ENCODE data around the gene DNAH1.

DNAH1 gene

DNA sequence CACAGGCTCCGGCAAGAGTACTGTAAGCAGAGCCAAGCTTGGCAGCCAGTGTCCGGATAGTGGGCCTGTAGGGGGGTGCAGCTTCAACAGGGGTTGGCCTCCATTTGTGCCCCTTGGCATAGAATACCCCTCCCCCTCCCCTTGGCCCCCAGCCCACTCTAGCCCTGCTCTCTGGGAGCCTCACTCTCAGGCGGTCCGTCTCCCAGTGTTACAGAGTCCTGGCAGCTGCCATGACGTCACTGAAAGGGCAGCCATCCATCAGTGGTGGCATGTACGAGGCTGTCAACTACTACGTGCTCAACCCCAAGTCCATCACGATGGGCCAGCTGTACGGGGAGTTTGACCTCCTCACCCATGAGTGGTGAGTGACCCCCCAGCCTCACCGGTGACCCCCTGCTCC, 50.4 kb downstream of the DNAH1 start:
- Histone ChIP-seq H3K27me3 (replicated peaks; ENCODE audit: insufficient read depth, low read length) (no peaks in the 10 kb centered on the region), H3K4me3 (ENCODE audit: low read length) (no peak overlapping the region), H3K79me2 (ENCODE audit: low read length) (no peaks in the 10 kb centered on the region), H4K20me1 (ENCODE audit: insufficient read depth, low read length) (no peaks in the 10 kb centered on the region), H3K4me1 (ENCODE audit: low read length) (no peaks in the 10 kb centered on the region), H3K9me2 (replicated peaks; ENCODE audit: insufficient read depth, low read length) (no peaks in the 10 kb centered on the region), H3K27ac (ENCODE audit: low read length) (no peak overlapping the region), H3K36me3 (replicated peaks; ENCODE audit: insufficient read depth, low read length) (no peaks in the 10 kb centered on the region), H2AFZ (ENCODE audit: low read length) (no peak overlapping the region), H3K9me3 (replicated peaks; ENCODE audit: insufficient read depth, low read length) (no peaks in the 10 kb centered on the region), H3K4me2 (ENCODE audit: low read depth, low read length) (no peak overlapping the region), H3F3A (ENCODE audit: insufficient read depth, low read length) (no peaks in the 10 kb centered on the region), H3K9ac (ENCODE audit: low read length) (no peak overlapping the region)
- DNase-seq, result no peak
- TF ChIP-seq EZH2phosphoT487 (IDR thresholded peaks at IDR 0.05; ENCODE audit: low read length), result no peak
- no peak for TF ChIP-seq EZH2 (optimal IDR thresholded peaks at IDR 0.05; ENCODE audit: low read depth, low read length)
- TF ChIP-seq, protein P1, sequence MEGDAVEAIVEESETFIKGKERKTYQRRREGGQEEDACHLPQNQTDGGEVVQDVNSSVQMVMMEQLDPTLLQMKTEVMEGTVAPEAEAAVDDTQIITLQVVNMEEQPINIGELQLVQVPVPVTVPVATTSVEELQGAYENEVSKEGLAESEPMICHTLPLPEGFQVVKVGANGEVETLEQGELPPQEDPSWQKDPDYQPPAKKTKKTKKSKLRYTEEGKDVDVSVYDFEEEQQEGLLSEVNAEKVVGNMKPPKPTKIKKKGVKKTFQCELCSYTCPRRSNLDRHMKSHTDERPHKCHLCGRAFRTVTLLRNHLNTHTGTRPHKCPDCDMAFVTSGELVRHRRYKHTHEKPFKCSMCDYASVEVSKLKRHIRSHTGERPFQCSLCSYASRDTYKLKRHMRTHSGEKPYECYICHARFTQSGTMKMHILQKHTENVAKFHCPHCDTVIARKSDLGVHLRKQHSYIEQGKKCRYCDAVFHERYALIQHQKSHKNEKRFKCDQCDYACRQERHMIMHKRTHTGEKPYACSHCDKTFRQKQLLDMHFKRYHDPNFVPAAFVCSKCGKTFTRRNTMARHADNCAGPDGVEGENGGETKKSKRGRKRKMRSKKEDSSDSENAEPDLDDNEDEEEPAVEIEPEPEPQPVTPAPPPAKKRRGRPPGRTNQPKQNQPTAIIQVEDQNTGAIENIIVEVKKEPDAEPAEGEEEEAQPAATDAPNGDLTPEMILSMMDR (IDR thresholded peaks at IDR 0.05; ENCODE audit: low read length), result no peak

DNA sequence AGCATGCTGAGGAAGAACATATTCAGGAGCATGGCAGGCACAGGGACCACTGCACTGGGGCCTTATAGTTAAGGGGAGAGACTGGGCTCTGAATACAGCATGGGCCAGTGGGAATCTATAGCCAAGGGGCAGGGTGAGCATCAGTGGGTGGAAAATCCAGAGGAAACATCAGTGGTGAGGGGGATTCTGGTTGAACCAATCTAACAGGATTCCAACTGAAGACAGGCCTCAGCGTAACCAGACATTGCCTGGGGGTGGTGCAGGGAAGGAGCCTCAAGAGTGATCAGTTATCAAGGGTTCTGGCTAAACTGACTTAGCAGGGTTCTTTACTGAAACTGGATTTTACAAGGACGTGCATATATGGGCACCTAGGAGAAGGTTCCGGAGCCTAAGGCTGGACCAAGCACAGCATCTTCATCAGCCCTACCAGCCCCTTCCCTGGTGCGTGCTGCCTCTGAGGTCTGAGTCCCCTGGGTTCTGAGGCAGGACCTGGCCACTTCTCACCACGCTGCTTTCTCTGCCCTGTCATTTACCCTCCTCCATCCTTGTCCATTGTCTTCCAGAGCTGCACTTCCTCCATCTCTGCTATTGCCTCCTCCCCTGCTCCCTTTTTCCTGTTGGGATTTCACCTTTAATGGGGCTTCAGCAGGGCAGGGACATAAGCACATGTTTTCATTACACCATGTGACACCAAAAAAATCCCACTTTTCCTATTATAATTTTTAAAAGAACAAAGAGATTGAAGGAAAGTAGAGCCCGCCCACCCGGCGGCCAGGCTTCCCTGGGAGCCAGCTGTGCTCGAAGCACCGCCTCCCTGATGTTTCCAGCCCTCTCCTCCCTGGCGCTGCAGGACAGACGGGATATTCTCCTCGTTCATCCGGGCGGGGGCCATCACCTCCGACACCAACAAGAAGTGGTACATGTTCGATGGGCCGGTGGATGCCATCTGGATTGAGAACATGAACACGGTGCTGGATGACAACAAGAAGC, 52.1 kb downstream of the DNAH1 start:
- no peak overlapping the region for H3K4me2 ChIP-seq (ENCODE audit: low read depth, low read length)
- no peaks in the 10 kb centered on the region for H3K9me3 ChIP-seq (replicated peaks; ENCODE audit: insufficient read depth, low read length)
- H3K27me3 ChIP-seq (replicated peaks; ENCODE audit: insufficient read depth, low read length), result no peaks in the 10 kb centered on the region
- H3K79me2 ChIP-seq (ENCODE audit: low read length), result no peaks in the 10 kb centered on the region
- no peak overlapping the region for H3K4me3 ChIP-seq (ENCODE audit: low read length)
- H3F3A ChIP-seq (ENCODE audit: insufficient read depth, low read length), result no peaks in the 10 kb centered on the region
- no peaks in the 10 kb centered on the region for H3K9me2 ChIP-seq (replicated peaks; ENCODE audit: insufficient read depth, low read length)
- H2AFZ ChIP-seq (ENCODE audit: low read length), result no peak overlapping the region
- no peak for TF ChIP-seq EZH2 (optimal IDR thresholded peaks at IDR 0.05; ENCODE audit: low read depth, low read length)
- no peak for TF ChIP-seq EZH2phosphoT487 (IDR thresholded peaks at IDR 0.05; ENCODE audit: low read length)
- TF ChIP-seq, protein P1 (IDR thresholded peaks at IDR 0.05; ENCODE audit: low read length), result no peak
- no peak overlapping the region for H3K9ac ChIP-seq (ENCODE audit: low read length)
- no peak for DNase-seq
- no peaks in the 10 kb centered on the region for H3K36me3 ChIP-seq (replicated peaks; ENCODE audit: insufficient read depth, low read length)
- H3K27ac ChIP-seq (ENCODE audit: low read length), result no peak overlapping the region
- no peaks in the 10 kb centered on the region for H4K20me1 ChIP-seq (ENCODE audit: insufficient read depth, low read length)
- no peaks in the 10 kb centered on the region for H3K4me1 ChIP-seq (ENCODE audit: low read length)

DNA sequence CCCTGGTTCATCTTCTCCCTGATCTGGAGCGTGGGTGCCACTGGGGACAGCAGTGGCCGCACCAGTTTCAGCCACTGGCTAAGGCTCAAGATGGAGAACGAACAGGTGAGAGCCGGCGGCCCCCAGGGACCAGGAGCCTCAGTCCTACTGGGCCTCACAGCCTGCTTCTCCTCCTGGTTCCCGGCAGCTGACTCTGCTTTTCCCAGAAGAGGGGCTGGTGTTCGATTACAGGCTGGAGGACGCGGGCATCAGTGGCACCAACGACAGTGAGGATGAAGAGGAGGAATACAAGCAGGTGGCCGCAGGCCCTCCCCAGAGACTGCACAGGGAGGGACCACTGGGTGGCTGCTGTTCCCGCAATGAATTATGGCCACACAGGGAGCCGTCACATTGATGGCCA, 54.4 kb downstream of the DNAH1 start:
- no peak for DNase-seq
- Histone ChIP-seq H3K4me2 (ENCODE audit: low read depth, low read length) (no peak overlapping the region), H3F3A (ENCODE audit: insufficient read depth, low read length) (no peaks in the 10 kb centered on the region), H2AFZ (ENCODE audit: low read length) (no peak overlapping the region), H4K20me1 (ENCODE audit: insufficient read depth, low read length) (no peaks in the 10 kb centered on the region), H3K9me2 (replicated peaks; ENCODE audit: insufficient read depth, low read length) (no peaks in the 10 kb centered on the region), H3K36me3 (replicated peaks; ENCODE audit: insufficient read depth, low read length) (no peaks in the 10 kb centered on the region), H3K27me3 (replicated peaks; ENCODE audit: insufficient read depth, low read length) (no peaks in the 10 kb centered on the region), H3K4me3 (ENCODE audit: low read length) (no peak overlapping the region), H3K27ac (ENCODE audit: low read length) (no peak overlapping the region), H3K4me1 (ENCODE audit: low read length) (no peaks in the 10 kb centered on the region), H3K9ac (ENCODE audit: low read length) (no peak overlapping the region), H3K79me2 (ENCODE audit: low read length) (no peaks in the 10 kb centered on the region), H3K9me3 (replicated peaks; ENCODE audit: insufficient read depth, low read length) (no peaks in the 10 kb centered on the region)
- no peak for TF ChIP-seq EZH2 (optimal IDR thresholded peaks at IDR 0.05; ENCODE audit: low read depth, low read length)
- TF ChIP-seq, protein P1 (IDR thresholded peaks at IDR 0.05; ENCODE audit: low read length), result no peak
- no peak for TF ChIP-seq EZH2phosphoT487 (IDR thresholded peaks at IDR 0.05; ENCODE audit: low read length)
